HG03342 (cell line): ENCODE data around the gene IREB2.
"Not testable (repeated sequence)": the region's sequence is repeated elsewhere in the genome, so short reads cannot be mapped to it uniquely, and the experiment has no call there.

Experiments used
- ATAC-seq: cut with Tn5 transposase; IDR thresholded peaks from one replicate; pipeline ENCODE4 v1.9.1; 2021; ENCODE audit warnings: mild to moderate bottlenecking, moderate library complexity; ENCODE audit not compliant: unreplicated experiment

IREB2 gene

GRCh38 chr15:78437762-78438618 lies at the start of gene IREB2:
IREB2 (plus strand) TSS chr15:78438216; CDS start chr15:78438338, 122 bp downstream.
- peak; percentile 71 for ATAC-seq

DNA sequence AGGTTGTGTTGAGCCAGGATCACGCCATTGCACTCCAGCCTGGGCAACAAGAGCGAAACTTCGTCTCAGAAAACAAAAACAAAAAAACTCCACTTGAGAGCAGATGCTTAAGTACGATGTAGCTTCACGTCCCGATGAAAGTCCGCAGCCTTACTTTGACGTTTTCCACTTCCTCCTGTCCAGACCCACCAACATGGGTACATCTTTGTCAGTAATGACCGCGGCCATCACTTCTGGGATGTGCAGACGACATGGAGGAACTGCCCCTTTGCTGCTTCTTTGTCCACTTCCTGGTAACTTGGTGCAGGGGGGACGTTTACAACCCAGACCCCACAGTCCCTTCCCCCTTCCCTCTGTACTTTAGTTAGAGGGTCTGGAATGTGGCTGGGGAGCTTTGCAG lies 49.2 kb upstream of the IREB2 start:
- ATAC-seq = no peak

DNA sequence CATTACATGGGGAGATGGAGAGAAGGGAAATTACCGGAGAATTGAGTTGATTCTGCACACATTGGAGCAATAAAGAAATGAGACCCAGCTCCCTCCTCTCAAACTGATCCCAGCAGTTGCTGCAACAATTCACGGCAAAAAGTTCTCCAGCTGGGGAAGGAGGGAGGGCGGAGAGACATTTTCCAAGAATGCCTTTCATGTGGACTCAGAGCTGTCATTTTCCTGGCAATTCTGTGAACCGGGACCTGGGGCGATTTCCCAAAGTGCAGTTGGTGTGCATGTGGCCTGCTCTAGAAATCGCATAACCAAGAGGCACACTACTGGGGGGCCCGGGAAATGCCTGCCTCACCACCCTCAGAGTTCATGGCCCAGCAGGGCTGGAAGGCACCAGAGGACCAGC lies 48.7 kb upstream of the IREB2 start:
- ATAC-seq = no peak

- ATAC-seq = no peak
Measured at GRCh38 chr15:78389738-78390137, 48.3 kb upstream of the IREB2 start.

DNA sequence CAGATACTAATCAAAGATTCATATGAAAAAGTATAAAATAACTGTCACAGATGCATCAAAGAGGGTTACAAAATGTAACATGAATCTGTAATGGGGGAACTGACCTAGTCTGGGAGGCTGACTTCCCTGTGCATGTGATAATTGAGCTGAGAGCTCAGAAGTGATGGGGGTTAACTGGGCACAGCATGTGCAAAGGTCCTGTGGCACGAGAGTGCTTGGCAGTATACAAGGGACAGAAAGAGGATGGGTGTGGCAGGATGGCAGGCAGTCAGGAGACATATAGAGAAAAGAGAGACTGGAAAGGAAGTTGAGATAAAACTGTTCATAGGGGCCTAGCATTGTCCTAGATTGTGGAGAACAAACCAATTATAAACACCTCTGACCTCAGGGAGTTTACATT lies 47.8 kb upstream of the IREB2 start:
- ATAC-seq = no peak

DNA sequence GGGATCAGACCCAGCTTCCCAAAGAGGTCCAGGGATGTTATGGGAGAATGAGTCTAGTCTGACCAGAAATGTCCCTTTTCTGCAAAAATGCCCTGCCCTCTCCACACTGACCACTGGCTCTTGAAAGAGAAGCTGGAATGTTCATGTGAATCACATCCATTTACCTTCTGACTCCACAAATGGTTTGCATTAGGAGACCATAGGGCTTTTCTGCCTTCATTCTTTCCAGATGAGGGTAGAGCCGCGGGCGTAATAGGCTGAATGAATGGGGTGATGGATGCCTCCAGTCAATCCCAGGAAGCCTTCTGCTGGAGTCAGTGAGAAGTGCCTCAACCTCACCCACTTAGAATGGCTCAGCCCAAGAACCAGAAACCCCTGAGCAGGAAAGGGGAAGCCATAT lies 47.2 kb upstream of the IREB2 start:
- ATAC-seq = no peak

DNA sequence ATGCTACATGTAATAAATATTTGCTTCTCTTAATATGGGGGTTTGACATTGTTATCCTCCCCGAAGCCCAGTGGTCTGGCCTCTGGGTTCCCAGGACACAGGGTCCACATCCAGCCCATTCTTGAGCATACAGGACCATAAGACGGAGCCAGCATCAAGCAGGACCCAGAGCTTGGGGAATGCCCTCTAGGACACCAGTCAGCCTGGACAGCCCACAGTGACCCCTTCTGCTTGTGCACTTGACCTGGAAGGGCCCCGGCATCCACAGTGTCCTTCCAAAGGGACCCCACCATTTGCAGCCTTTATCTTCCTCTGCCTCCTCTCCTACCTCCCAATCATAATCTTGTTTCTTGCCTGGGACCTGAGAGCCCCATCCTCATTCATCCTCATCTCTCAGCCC lies 46.2 kb upstream of the IREB2 start:
- ATAC-seq = no peak

DNA sequence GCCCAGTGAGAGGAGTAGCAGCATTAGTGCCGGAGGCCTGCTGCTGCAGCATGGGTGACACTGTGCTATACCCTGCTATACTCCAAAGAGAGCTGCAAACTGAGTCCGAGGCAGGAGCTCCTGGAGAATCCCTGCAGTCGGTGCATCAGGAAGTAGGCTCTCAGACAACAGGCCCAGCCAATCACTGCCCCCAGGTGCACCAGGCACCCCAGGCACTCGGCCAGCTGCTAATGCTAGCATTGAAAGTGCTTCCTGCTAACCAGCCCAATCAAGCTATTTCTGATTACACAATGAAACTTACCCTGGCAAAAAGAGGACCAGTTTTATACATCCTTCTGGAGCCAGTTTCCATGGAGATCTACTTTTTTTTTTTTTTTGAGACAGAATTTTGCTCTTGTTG lies 45.6 kb upstream of the IREB2 start:
- no peak for ATAC-seq

DNA sequence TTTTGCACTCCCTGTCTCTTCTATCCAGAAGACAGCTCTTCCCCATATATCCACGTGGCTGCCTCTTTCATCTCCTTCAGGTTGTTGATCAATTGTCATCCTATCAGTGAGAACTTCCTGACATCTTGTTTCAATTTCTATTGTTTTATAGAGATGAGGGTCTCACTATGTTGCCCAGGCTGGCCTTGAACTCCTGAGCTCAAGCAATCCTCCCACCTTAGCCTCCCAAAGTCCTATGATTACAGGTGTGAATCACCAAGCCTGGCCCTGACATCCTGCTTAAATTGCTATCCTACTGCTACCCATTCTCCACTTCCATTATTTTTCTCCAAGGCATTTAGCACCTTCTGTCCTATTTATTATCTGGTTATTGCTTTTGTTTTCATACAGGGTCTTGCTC lies 44.9 kb upstream of the IREB2 start:
- no peak for ATAC-seq

GRCh38 chr15:78394026-78394425 lies 44.0 kb upstream of the IREB2 start:
- no peak for ATAC-seq

DNA sequence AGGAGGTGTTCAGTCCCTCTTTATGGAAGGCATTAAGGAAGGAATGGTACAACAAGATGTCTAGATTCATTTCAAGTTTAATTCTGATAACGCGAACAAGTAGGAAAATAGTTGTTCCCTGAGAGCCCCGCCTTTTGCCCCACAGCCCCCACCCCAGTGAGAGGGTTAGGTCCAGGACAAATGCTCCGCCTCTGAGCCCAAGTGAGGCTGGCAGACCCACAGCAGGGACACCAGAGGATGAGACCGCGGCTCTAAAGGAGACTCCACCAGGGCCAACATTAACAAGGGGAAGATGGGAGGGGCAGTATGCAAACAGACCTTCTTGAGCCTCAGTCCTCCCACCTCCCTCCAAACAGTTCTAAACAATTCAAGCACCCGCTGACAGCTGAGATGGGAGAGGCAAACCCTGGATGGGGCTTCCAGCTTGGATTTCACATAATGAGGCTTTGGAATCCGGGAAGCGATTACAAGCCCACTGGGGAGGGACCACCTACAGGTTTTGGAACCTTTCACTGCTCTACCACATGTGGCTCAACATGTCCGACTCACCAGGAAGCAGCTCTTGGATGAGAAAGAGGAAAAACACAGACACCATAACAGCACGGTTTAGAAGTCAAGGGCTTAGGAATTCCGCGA lies 42.9 kb upstream of the IREB2 start:
- no peak for ATAC-seq

GRCh38 chr15:78396186-78396814 lies 41.7 kb upstream of the IREB2 start:
- ATAC-seq = no peak

GRCh38 chr15:78396976-78397375 lies 41.0 kb upstream of the IREB2 start:
- ATAC-seq = no peak

GRCh38 chr15:78397382-78397781 lies 40.6 kb upstream of the IREB2 start:
- no peak for ATAC-seq

- no peak for ATAC-seq
Measured at GRCh38 chr15:78398076-78398825, 39.8 kb upstream of the IREB2 start.

DNA sequence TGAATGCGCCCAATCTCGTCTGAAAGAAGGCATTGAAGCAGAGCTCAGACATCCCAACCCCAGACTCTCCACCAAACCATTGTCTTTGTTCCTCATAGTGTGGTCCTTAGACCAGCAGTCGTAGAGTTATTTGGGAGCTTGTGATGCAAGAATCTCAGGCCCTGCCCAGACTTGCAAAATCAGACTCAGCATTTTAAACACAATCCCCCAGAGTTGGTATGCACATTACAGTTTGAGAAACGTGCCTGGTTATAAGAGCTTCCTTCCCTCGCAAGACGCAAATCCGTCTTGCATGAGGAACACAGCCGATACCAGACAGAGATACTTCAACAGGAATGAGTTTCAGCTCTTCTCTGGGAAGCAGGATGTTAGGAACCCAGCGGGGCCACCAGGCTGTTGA lies 38.9 kb upstream of the IREB2 start:
- no peak for ATAC-seq

DNA sequence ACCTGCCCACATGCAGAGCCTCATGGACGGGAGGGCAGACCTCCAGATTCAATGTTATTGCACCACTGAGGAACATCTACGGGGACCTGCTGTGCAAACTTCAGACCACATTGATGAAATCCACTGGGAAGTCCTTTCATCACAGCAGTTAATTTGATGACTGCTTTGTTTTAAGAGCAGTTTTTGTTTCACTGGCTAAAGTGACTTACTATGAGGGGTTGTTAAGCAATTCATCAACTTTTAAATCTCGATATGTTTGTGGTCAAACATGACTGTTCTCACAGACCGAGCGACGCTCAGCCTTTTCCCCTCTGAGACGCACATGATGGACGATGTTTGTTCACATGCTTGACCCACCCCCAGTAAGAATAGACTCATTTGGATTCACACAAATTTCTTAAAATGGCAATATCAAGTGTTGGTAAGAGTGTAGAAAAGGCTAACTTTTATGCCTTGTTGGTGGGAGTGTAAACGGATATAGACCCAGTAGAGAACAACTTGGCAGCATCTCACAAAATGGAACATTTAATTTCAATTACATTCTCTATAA lies 35.9 kb upstream of the IREB2 start:
- ATAC-seq = no peak

DNA sequence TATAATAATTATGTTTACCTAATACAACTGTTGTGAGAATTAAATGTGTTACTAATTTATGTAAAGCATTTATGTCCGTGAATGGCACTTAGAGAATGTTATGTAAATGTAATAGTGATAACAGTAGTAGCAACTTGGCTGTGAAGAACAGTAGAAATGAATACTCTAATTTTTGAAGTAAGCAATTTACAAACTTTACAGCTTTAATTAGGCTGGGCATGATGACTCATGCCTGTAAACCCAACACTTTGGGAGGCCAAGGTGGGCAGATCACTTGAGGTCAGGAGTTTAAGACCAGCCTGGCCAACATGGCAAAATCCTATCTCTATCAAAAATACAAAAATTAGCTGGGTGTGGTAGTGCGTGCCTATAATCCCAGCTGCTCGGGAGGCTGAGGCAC lies 33.9 kb upstream of the IREB2 start:
- ATAC-seq = no peak

DNA sequence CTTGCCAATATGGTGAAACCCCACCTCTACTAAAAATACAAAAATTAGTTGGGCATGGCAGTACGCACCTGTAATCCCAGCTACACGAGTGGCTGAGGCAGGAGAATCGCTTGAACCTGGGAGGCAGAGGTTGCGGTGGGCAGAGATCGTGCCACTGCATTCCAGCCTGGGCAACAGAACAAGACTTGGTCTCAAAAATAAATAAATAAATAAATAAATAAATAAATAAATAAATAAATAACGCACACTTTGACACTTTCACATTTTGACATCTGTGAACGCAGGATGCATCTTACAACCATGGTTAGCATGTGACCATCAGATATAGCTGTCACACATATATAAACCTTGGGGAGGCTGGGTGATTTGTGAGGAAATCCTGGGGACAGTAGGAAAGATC lies 33.2 kb upstream of the IREB2 start:
- not testable (repeated sequence) for ATAC-seq

- ATAC-seq = no peak
Measured at GRCh38 chr15:78405336-78405924, 32.6 kb upstream of the IREB2 start.
